HepG2 (cell line): Measurements from ENCODE around the gene SKI. TPM values are rescaled to one million over a fixed set of nuclear protein-coding genes. Genes with fewer than 3 reads are reported as not detected.

Experiments used
- ATAC-seq: fragments of 200-7000 bp; cut with Tn5 transposase; 3 replicates; pipeline ENCODE4 v1.9.1; 2020; ENCODE audit warnings: mild to moderate bottlenecking, moderate library complexity
- BruUV-seq: library from RNA; stranded (reverse); fragments of 400-500 nt; replicated peaks from 2 replicates; lab custom pipeline; 2021; lab: Mats Ljungman, UMichigan
- CTCF ChIA-PET: fragments of 300-600 bp; formaldehyde crosslinking; extraction: SDS; loops from one replicate; lab custom pipeline; 2021; ENCODE audit warnings: low total read pairs, inconsistent platforms, low intra/inter-chr PET ratio; lab: Yijun Ruan, JAX
- POLR2A ChIA-PET: fragments of 350-600 bp; sonication (Branson Sonifier 250); formaldehyde crosslinking; loops from one replicate; lab custom pipeline; 2020; ENCODE audit warnings: antibody characterized with exemption, inconsistent platforms; lab: Yijun Ruan, JAX
- DNase-seq: peaks from one replicate; pipeline ENCODE4 v3.0.0-alpha.2; 2015; ENCODE audit warnings: low spot score
- FAIRE-seq: peaks from 3 replicates; lab custom pipeline; 2011; peaks lifted over from hg19 to GRCh38; lab: Jason Lieb, UNC
- H2AFZ ChIP-seq: one replicate; pipeline ENCODE4 v1.6.1; 2011; ENCODE audit warnings: low read length, inconsistent platforms
- H3K27ac ChIP-seq: fragments of 300-600 bp; 3 replicates; pipeline ENCODE4 v1.8.0; 2011; ENCODE audit warnings: mixed run types, mild to moderate bottlenecking, mixed read lengths, low read length, inconsistent platforms; ENCODE audit not compliant: insufficient read depth; ENCODE audit errors: extremely low read length
- H3K27me3 ChIP-seq, 2 experiments: fragments of 200-600 bp in 1 of 2; 2 replicates in 1 of 2; 3 replicates in 1 of 2; pipeline versions ENCODE4 v1.6.0 to v1.8.0; 2011; ENCODE audit warnings: low read length in 2 of 2, mild to moderate bottlenecking in 2 of 2, moderate library complexity in 2 of 2, inconsistent platforms in 1 of 2; ENCODE audit not compliant: insufficient read depth in 2 of 2, control insufficient read depth in 1 of 2
- H3K36me3 ChIP-seq, 2 experiments: fragments of 200-600 bp in 1 of 2; replicated peaks in 1 of 2; 2 replicates in 1 of 2; 3 replicates in 1 of 2; pipeline versions ENCODE4 v1.5.1 to v1.8.0; 2011; ENCODE audit warnings: low read length in 2 of 2, inconsistent platforms in 1 of 2; ENCODE audit not compliant: insufficient read depth in 2 of 2, control insufficient read depth in 1 of 2
- H3K4me1 ChIP-seq: 2 replicates; pipeline ENCODE4 v1.5.1; 2012; ENCODE audit warnings: low read length, inconsistent platforms; ENCODE audit not compliant: insufficient read depth
- H3K4me2 ChIP-seq: 2 replicates; pipeline ENCODE4 v1.6.0; 2011; ENCODE audit warnings: low read depth, low read length, inconsistent platforms
- H3K4me3 ChIP-seq, 3 experiments: fragments of 200-600 bp in 1 of 3; sonication (generic), shearing (Covaris generic) in 1 of 3; replicated peaks in 1 of 3; 2 replicates each; pipeline ENCODE4 v1.5.1; 2011 to 2016; ENCODE audit warnings: low read length in 3 of 3, inconsistent platforms in 2 of 3, low read depth in 2 of 3, mild to moderate bottlenecking in 2 of 3, control low read depth in 1 of 3, mixed read lengths in 1 of 3; ENCODE audit not compliant: insufficient read depth in 1 of 3
- H3K79me2 ChIP-seq: one replicate; pipeline ENCODE4 v1.6.1; 2011; ENCODE audit warnings: low read length, inconsistent platforms; ENCODE audit not compliant: insufficient read depth
- H3K9ac ChIP-seq: 2 replicates; pipeline ENCODE4 v1.6.0; 2011; ENCODE audit warnings: mild to moderate bottlenecking, low read depth, low read length, inconsistent platforms; ENCODE audit not compliant: insufficient read depth
- H3K9me3 ChIP-seq: 2 replicates; pipeline ENCODE4 v1.5.1; 2012; ENCODE audit warnings: mild to moderate bottlenecking, low read length
- H4K20me1 ChIP-seq: 2 replicates; pipeline ENCODE4 v1.6.0; 2011; ENCODE audit warnings: inconsistent platforms, mild to moderate bottlenecking, low read length, moderate library complexity; ENCODE audit not compliant: insufficient read depth
- CBX1 ChIP-seq: IDR thresholded peaks from one replicate; pipeline ENCODE4 v1.6.1; 2016; ENCODE audit warnings: antibody characterized with exemption, low read depth
- CC2D1A ChIP-seq: sonication (generic); formaldehyde crosslinking; IDR thresholded peaks from 2 replicates; pipeline ENCODE4 v1.8.1; 2023; ENCODE audit warnings: mild to moderate bottlenecking, missing genetic modification reagents
- CENPX ChIP-seq: sonication (generic); formaldehyde crosslinking; IDR thresholded peaks from 2 replicates; pipeline ENCODE4 v1.9.0; 2021; ENCODE audit warnings: mild to moderate bottlenecking, missing genetic modification reagents, moderate library complexity
- FIP1L1 ChIP-seq: fragments of 200-400 bp; formaldehyde crosslinking; IDR thresholded peaks from 2 replicates; pipeline ENCODE4 v1.6.1; 2018; ENCODE audit warnings: low read depth, mild to moderate bottlenecking, low read length, moderate library complexity, borderline replicate concordance; ENCODE audit not compliant: insufficient read depth
- HES4 ChIP-seq: sonication (generic); formaldehyde crosslinking; IDR thresholded peaks from 2 replicates; pipeline ENCODE4 v1.9.0; 2021; ENCODE audit warnings: mild to moderate bottlenecking, missing genetic modification reagents, borderline replicate concordance
- HNRNPLL ChIP-seq: fragments of 200-400 bp; formaldehyde crosslinking; IDR thresholded peaks from 2 replicates; pipeline ENCODE4 v1.6.1; 2017; ENCODE audit warnings: mild to moderate bottlenecking, low read depth, low read length; ENCODE audit not compliant: poor library complexity, severe bottlenecking
- KDM3A ChIP-seq: IDR thresholded peaks from 2 replicates; pipeline ENCODE4 v1.6.1; 2018; ENCODE audit warnings: low read depth, missing compliant biosample characterization
- MIER3 ChIP-seq: IDR thresholded peaks from 2 replicates; pipeline ENCODE4 v1.6.1; 2016; ENCODE audit warnings: missing compliant biosample characterization, borderline replicate concordance
- NR2C2 ChIP-seq: sonication (generic); formaldehyde crosslinking; IDR thresholded peaks from 2 replicates; pipeline ENCODE4 v1.4.0; 2020; ENCODE audit warnings: missing genetic modification reagents, mild to moderate bottlenecking, moderate library complexity, borderline replicate concordance
- PRDM15 ChIP-seq: sonication (generic); formaldehyde crosslinking; IDR thresholded peaks from 2 replicates; pipeline ENCODE4 v1.4.0; 2020; ENCODE audit warnings: missing genetic modification reagents
- RARG ChIP-seq: sonication (generic); formaldehyde crosslinking; IDR thresholded peaks from 2 replicates; pipeline ENCODE4 v1.4.0; 2020; ENCODE audit warnings: low read depth, mild to moderate bottlenecking, missing genetic modification reagents
- SRSF4 ChIP-seq: fragments of 200-400 bp; formaldehyde crosslinking; IDR thresholded peaks from one replicate; pipeline ENCODE4 v1.6.1; 2018; ENCODE audit warnings: mild to moderate bottlenecking, low read depth, low read length, moderate library complexity; ENCODE audit not compliant: poor library complexity, severe bottlenecking
- ZBTB7A ChIP-seq: sonication (generic); formaldehyde crosslinking; IDR thresholded peaks from 2 replicates; pipeline ENCODE4 v1.8.0; 2022; ENCODE audit warnings: mild to moderate bottlenecking, missing genetic modification reagents
- ZNF274 ChIP-seq: sonication (generic); formaldehyde crosslinking; IDR thresholded peaks from 2 replicates; pipeline ENCODE4 v1.5.1; 2020; ENCODE audit warnings: mild to moderate bottlenecking, missing genetic modification reagents
- ZNF317 ChIP-seq: sonication (generic); formaldehyde crosslinking; IDR thresholded peaks from 2 replicates; pipeline ENCODE4 v1.5.0; 2020; ENCODE audit warnings: mild to moderate bottlenecking, missing genetic modification reagents
- ZNF703 ChIP-seq: sonication (generic); formaldehyde crosslinking; IDR thresholded peaks from 2 replicates; pipeline ENCODE4 v1.5.1; 2020; ENCODE audit warnings: missing genetic modification reagents, mild to moderate bottlenecking, moderate library complexity, borderline replicate concordance
- WGBS: methylation state at CpG from one replicate; pipeline ENCODE4 v1.1.6; 2017; ENCODE audit warnings: low lambda C conversion rate; 5-methylcytosine and 5-hydroxymethylcytosine counted together
- in situ Hi-C: cut with HindIII; loops from 2 replicates; pipeline ENCODE4 v1.10.0; 2017; ENCODE audit warnings: low pct_unique_long_range_greater_than_20kb; ENCODE audit not compliant: extremely low pct_ligation_motif_present
- intact Hi-C: fragments of 100-400 bp; cut with micrococcal nuclease; formaldehyde crosslinking; loops from one replicate; pipeline ENCODE4 v1.10.0; 2022; ENCODE audit not compliant: unreplicated experiment
- polyA plus RNA-seq, 8 experiments: library from polyadenylated mRNA; depleted of rRNA in 3 of 8; stranded (reverse) in 7 of 8; unstranded in 1 of 8; fragments of >200 nt; fragmentation: Illumina TruSeq in 4 of 8; extraction: Trizol in 4 of 8; gene quantifications; 2 replicates each; pipeline versions ENCODE4 v1.2.1 to v1.2.3, GENCODE V29; 2011 to 2016; ENCODE audit warnings: low read depth in 4 of 8, missing spikeins in 1 of 8, mixed read lengths in 1 of 8; ENCODE audit not compliant: insufficient read depth in 1 of 8
- total RNA-seq, 5 experiments: library from RNA; depleted of rRNA; stranded (reverse); fragments of >200 nt; fragmentation: Illumina TruSeq; extraction: Trizol; gene quantifications; 2 replicates each; pipeline ENCODE4 v1.2.3, GENCODE V29; 2016; ENCODE audit warnings: low read depth in 1 of 5

The SKI gene
- total and polyA plus RNA-seq, 2 of the 13 experiments (the other 11 are each of a cell fraction or from before 2014, with no cell fraction given): 4.7 to 6.9 TPM

GRCh38 chr1:2232255-2232915, 4.3 kb downstream of the SKI start (continued):
- TF ChIP-seq ZNF317 (CRISPR knock-in tag) (0 out of 2 replicates have a peak, but pooled peaks have one; percentile 33), CBX1 (no peak), ZNF274 (CRISPR knock-in tag) (no peak), CENPX (CRISPR knock-in tag) (no peak), CC2D1A (no peak), MIER3 (peak; percentile 79; the same call in 1 of the 2 replicates)

GRCh38 chr1:2232916-2233438, 4.9 kb downstream of the SKI start:
- peak overlapping the region; percentile 95 for H3K4me2 ChIP-seq
- peak overlapping the region; percentile 81 for H3K27ac ChIP-seq
- H3K4me3 ChIP-seq: peak overlapping the region; percentile 74 to 96 (median 95)
- ATAC-seq (no peak; the same call in 1 of the 3 replicates), DNase-seq (no peak), FAIRE-seq (no peak)
- intact Hi-C loops (loop anchor here (2.0 to 5.0 kb wide), 2 partner anchors 26 to 36 kb away; no protein-coding TSS in a partner anchor), in situ Hi-C loops (loop anchor here (5.0 kb wide), 1 partner anchor 36 kb away; no protein-coding TSS in a partner anchor)
- ChIA-PET CTCF (no interaction called here), POLR2A (interaction anchor here (1.2 to 9.9 kb wide), 16 partner anchors 9 to 84 kb away, joined by 3 to 178 read pairs (median 6); partner anchors contain the start of gene FAAP20)
- BruUV-seq: no TSS peak
- no peaks in the 10 kb centered on the region; a peak in 1 of 5 replicates for H3K27me3 ChIP-seq
- no peaks in the 10 kb centered on the region for H3K9me3 ChIP-seq
- H3K79me2 ChIP-seq: peaks cover 87% of the 10 kb centered on the region
- peaks cover 57% of the 10 kb centered on the region for H3K4me1 ChIP-seq
- H3K36me3 ChIP-seq: peaks cover 0 to 12% of the 10 kb centered on the region in 2 experiments; a peak in 1 of 5 replicates
- peaks cover 80% of the 10 kb centered on the region for H4K20me1 ChIP-seq
- 4% methylated on average over 18 of the region's 23 CpGs for WGBS
- no peak overlapping the region for H2AFZ ChIP-seq
- peak overlapping the region; percentile 85 for H3K9ac ChIP-seq
- TF ChIP-seq ZNF703 (0 out of 2 replicates have a peak, but pooled peaks have one; percentile 7), ZBTB7A (0 out of 2 replicates have a peak, but pooled peaks have one; percentile 5), FIP1L1 (0 out of 2 replicates have a peak, but pooled peaks have one; percentile 33), HNRNPLL (peak; percentile 35), RARG (no peak), PRDM15 (CRISPR knock-in tag) (peak; percentile 24; the same call in 1 of the 2 replicates), HES4 (CRISPR knock-in tag) (peak; percentile 60; the same call in 1 of the 2 replicates), SRSF4 (no peak), KDM3A (0 out of 2 replicates have a peak, but pooled peaks have one; percentile 1), NR2C2 (peak; percentile 7; the same call in 1 of the 2 replicates)
